Left ventricle myocardium superior (tissue), 1 donor: Measurements from ENCODE around the gene NEDD8. TPM values are rescaled to one million over a fixed set of nuclear protein-coding genes. Genes with fewer than 3 reads are reported as not detected.
A peak's percentile ranks its signal among the peaks of the same experiment; 100 is the strongest.

Experiments
- ATAC-seq: fragments of 200-7000 bp; cut with Tn5 transposase; one replicate; pipeline ENCODE4 v1.9.1; 2020; ENCODE audit warnings: mild to moderate bottlenecking, moderate library complexity
- DNase-seq: peaks from one replicate; pipeline ENCODE4 v3.0.0-alpha.2; 2020
- intact Hi-C: fragments of 100-400 bp; cut with micrococcal nuclease; formaldehyde crosslinking; loops from one replicate; pipeline ENCODE4 v1.11.0; 2022
- long read RNA-seq: library from polyadenylated mRNA; unstranded; transcript quantifications from one replicate; pipeline ENCODE4 v2.0.0, GENCODE V29; 2021
- total RNA-seq: library from RNA; stranded (reverse); fragmentation: NEBNext Ultra II Directional; extraction: Animal tissue kit (Norgen Biotek cat#: 25700); gene quantifications from one replicate; pipeline ENCODE4 v1.2.1, GENCODE V29; 2021
- donor health status: DM: no; HTN: yes; CAD: no; lungs with severe emphysema.

NEDD8 gene
- 225 TPM for total RNA-seq
- long read RNA-seq, transcript NEDD8-201 (4 exons, 708 nt), result major isoform, 107 of 109 reads
- long read RNA-seq, partial matches to known transcripts, result 1 of 109 reads
- long read RNA-seq, other reads (novel, unspliced or antisense), result 1 of 109 reads

DNA sequence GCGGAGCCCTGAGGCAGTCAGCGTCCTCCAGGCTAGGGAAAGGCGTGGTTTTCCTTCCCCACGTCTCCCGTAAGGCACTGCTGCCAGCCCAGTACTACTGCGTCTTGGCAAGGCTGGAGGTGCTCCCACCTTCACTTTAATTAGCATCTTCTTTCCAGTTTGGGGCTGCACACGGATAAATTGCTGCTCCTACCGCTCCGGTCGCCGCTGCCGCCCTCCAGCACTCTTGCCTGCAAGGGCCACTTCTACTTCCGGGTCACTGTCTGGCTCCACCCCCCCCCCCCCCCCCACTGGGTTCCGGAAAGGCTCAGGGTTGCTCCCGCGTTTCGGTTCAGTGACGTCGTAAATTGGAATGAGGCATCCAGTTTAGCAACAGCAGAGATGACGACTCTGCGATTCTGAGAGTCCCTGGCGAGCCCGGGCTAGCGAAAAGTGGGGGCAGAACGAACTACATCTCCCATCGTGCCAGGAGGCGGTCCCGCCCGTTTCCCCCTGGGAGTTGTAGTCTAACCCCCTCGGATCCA, at the start of gene NEDD8:
TSS of gene NEDD8 (minus strand) at position 247 of the 524 bp plus-strand sequence. CDS start at position 147, 100 bp downstream.
- intact Hi-C loops, result no loop called here
- ATAC-seq, result peak; percentile 90
- DNase-seq, result peak; percentile 94

- DNase-seq, result no peak
- ATAC-seq, result no peak
- intact Hi-C loops, result no loop called here
Measured at GRCh38 chr14:24281636-24282035, 49.5 kb upstream of the NEDD8 start.

DNA sequence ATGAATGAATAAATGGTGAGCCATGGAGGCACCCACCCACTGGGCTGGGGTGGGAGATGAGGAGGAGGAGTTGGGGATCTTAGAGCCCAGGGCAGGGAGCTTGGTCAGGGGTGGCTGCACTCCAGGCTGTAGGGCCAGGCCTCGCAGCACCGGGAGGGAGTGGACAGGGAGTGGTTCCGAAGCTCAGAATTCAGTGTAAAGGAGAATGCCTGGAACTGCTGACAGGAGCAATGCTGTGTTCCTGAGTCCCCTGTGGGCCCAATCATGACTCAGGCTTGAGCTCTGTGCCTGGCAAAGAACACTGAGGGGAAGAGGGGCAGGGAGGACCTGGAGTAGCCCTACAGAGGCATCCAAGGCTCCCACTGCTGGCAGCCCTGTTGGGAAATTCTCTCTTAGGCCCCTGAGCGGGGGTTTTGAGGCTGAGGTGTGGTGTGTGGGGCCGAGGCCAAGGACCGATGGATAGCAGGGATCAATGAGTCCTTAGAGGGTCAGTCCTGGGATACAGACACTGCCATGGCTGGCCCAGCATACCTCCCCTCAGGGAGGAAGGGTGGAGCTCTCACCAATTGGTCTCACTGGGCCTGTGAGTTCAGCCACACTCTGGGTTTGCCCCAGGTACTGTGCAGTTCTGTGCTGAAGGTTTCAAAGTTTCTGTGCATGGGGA, 48.8 kb upstream of the NEDD8 start:
- ATAC-seq (peak; percentile 41), DNase-seq (no peak)
- intact Hi-C loops, result no loop called here

- peak; percentile 73 for DNase-seq
- intact Hi-C loops, result no loop called here
- ATAC-seq, result peak; percentile 88
Measured at GRCh38 chr14:24279301-24280186, 47.4 kb upstream of the NEDD8 start.

GRCh38 chr14:24278424-24278823, 46.3 kb upstream of the NEDD8 start:
- intact Hi-C loops, result no loop called here
- DNase-seq (no peak), ATAC-seq (no peak)

- ATAC-seq (peak; percentile 6), DNase-seq (no peak)
- intact Hi-C loops, result no loop called here
Measured at GRCh38 chr14:24277606-24278321, 45.6 kb upstream of the NEDD8 start.

DNA sequence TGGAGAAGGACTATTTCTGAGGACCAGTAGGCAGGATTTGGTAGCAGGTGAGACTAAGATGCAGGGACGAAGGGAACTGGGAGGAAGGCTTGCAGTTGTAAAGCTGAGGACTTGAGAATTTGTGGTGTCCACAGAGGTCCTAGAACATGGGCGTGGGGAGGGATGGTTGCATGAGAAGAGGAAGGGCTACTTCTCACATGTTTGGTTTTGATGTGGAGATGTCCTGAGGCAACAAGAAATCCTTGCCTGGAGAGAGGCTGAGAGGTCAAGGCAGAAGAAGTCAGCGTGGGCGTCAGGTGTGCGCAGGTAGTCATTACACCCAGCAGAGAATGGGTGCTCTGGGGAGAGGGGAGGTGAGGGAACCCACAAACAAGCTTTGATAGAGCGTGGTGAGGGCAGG, 44.9 kb upstream of the NEDD8 start:
- ATAC-seq, result no peak
- no peak for DNase-seq
- intact Hi-C loops, result no loop called here

- DNase-seq, result no peak
- intact Hi-C loops, result no loop called here
- peak; percentile 17 for ATAC-seq
Measured at GRCh38 chr14:24274101-24274543, 42.0 kb upstream of the NEDD8 start.

GRCh38 chr14:24273422-24273998, 41.3 kb upstream of the NEDD8 start:
- intact Hi-C loops, result no loop called here
- ATAC-seq (no peak), DNase-seq (no peak)

- intact Hi-C loops, result no loop called here
- DNase-seq (no peak), ATAC-seq (no peak)
Measured at GRCh38 chr14:24272467-24272866, 40.3 kb upstream of the NEDD8 start.

- ATAC-seq, result no peak
- intact Hi-C loops, result no loop called here
- no peak for DNase-seq
Measured at GRCh38 chr14:24271834-24272263, 39.7 kb upstream of the NEDD8 start.

DNA sequence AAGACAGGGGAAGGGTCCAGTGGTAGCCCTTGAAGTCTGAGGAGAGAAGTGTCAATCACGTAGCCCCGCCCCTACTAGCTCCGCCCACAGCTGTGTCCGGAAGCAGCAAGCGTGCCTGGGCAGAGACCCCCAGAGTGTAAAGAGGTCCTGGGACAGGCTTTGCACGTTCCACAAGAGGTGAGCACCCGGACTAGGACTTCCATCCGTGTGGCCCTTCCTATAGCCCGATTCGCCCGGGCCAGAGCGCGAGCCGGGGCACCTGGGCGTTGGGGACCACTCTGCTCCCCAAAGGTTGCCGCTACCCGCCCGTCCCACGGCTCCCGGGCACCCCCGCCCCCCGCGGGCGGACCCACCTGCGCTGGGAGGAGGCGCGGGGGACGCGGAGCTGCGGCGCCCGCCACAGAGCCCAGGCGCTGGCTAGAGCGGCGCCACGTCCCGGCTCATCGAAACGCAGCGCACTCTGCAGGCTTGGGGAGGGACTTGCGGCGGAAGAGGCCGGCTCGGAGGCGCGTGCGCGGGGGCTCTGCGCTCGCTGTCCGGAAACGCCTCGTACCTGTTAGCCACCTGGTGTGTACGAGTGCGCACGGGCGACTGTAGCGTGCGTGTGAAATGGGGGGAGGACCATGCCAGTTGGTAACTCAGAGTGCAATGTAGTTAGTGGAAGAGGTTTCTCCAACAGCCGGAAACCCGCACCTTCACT, 39.1 kb upstream of the NEDD8 start, which contains the start of gene RABGGTA:
TSS of gene RABGGTA (minus strand) at position 464 of the 700 bp plus-strand sequence. CDS start 482 bp downstream, outside the sequence.
- DNase-seq (peak; percentile 93), ATAC-seq (peak; percentile 95)
- intact Hi-C loops, result no loop called here

- DNase-seq, result no peak
- no peak for ATAC-seq
- intact Hi-C loops, result no loop called here
Measured at GRCh38 chr14:24270537-24271133, 38.5 kb upstream of the NEDD8 start.

DNA sequence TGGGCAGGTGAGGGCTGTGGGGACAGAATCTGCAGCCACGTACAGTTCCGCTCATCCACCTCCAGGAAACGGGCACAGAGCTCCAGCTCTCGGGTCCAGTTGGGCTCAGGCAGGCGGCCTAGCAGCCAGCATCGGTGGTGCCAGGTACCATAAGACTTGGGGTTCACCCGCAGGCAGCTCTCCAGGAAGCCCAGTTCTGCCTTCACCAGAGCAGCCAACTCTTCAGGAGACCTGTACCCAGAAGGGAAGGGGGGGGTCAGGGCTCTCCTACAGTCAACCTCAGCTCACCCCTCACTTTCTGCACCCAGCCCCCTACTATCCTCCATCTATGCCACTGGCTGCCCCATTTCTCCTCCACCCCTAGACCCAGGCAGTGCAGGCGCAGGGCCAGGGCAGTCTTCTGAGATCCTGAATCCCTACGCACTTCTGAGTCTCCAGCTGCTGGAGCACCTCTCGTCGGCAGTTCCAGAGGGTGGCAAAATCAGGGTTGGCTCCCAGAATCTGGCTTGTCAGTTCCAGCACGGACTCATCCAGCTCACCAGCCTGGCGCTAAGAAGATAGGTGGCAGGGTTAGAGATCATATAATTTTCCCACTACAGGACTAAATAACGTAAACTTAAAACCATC, 37.9 kb upstream of the NEDD8 start:
- ATAC-seq (no peak), DNase-seq (no peak)
- intact Hi-C loops, result no loop called here

GRCh38 chr14:24269368-24269767, 37.2 kb upstream of the NEDD8 start:
- no peak for DNase-seq
- no peak for ATAC-seq
- intact Hi-C loops, result no loop called here

DNA sequence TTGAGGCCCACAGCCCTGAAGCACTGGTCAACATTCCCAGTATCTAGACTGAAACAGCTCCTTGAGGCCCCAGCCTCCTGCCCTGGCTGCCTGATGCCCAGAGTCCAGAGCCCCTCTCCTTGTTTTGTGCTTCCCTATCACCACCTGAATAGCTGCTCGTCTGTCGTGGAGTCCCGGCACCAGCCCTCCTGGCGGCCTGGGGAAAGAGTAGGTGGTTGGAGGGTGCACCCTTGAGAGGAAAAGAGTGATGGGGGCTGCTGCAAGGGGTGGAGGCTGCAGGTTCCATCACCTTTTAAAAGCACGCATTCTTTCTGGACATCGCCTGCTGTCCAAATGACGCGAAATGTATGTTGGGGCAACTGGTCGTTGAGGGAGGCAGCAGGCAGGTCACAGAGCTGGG, 36.1 kb upstream of the NEDD8 start:
- ATAC-seq (no peak), DNase-seq (no peak)
- intact Hi-C loops, result no loop called here

- intact Hi-C loops, result no loop called here
- no peak for DNase-seq
Measured at GRCh38 chr14:24267516-24267915, 35.3 kb upstream of the NEDD8 start.

More at GRCh38 chr14:24267516-24267915, 35.3 kb upstream of the NEDD8 start:
- no peak for ATAC-seq
